Transverse colon (tissue), 4 donors: ENCODE measurements around the gene MTFR2.

Experiments
- CTCF ChIP-seq, 5 experiments: fragments of 200-600 bp in 3 of 5; fragments of 450-650 bp in 2 of 5; sonication (generic) in 3 of 5; IDR thresholded peaks; 1 replicate in 2 of 5; 2 replicates in 3 of 5; pipeline ENCODE4 v1.5.1; 2016 to 2017; ENCODE audit warnings: antibody characterized with exemption in 5 of 5, inconsistent platforms in 3 of 5, mild to moderate bottlenecking in 2 of 5, moderate library complexity in 1 of 5
- POLR2A ChIP-seq: fragments of 450-650 bp; IDR thresholded peaks from one replicate; pipeline ENCODE4 v1.6.1; 2016; ENCODE audit warnings: antibody characterized with exemption, mild to moderate bottlenecking, moderate library complexity
- POLR2AphosphoS5 ChIP-seq, 3 donors: sonication (generic); formaldehyde crosslinking; IDR thresholded peaks; one replicate each; pipeline ENCODE4 v1.6.1; 2016; ENCODE audit warnings: antibody characterized with exemption in 3 of 3

GRCh38 chr6:136212608-136213007 lies 37.5 kb downstream of the MTFR2 start:
- TF ChIP-seq CTCF (IDR thresholded peaks at IDR 0.05) (no peak), POLR2AphosphoS5 (IDR thresholded peaks at IDR 0.05) (no peak), POLR2A (no peak)
